Neural cell (in vitro differentiated cells): ENCODE results near the gene SH3YL1. TPM values are rescaled to one million over a fixed set of nuclear protein-coding genes. Genes with fewer than 3 reads are reported as not detected.

Source experiments
- H2AFZ ChIP-seq: fragments of 200-600, 300-800 bp; sonication (generic), shearing (Covaris generic); 2 replicates; pipeline ENCODE4 v1.6.0; 2014; ENCODE audit warnings: low read depth, mild to moderate bottlenecking, antibody characterized with exemption, low read length, moderate library complexity
- H3F3A ChIP-seq: fragments of 200-600 bp; shearing (Covaris generic); 2 replicates; pipeline ENCODE4 v1.6.1; 2016; ENCODE audit warnings: mild to moderate bottlenecking, moderate library complexity, mixed read lengths, antibody characterized with exemption, low read length; ENCODE audit not compliant: insufficient read depth, poor library complexity, severe bottlenecking
- H3K27ac ChIP-seq: fragments of 200-600, 300-800 bp; sonication (generic), shearing (Covaris generic); 2 replicates; pipeline ENCODE4 v1.5.1; 2014; ENCODE audit warnings: mild to moderate bottlenecking, low read length, moderate library complexity
- H3K27me3 ChIP-seq: fragments of 300-800, 200-600 bp; sonication (generic), shearing (Covaris generic); 2 replicates; pipeline ENCODE4 v1.6.0; 2014; ENCODE audit warnings: mild to moderate bottlenecking, low read depth, low read length, moderate library complexity; ENCODE audit not compliant: insufficient read depth
- H3K36me3 ChIP-seq: fragments of 300-800, 200-600 bp; sonication (generic), shearing (Covaris generic); 2 replicates; pipeline ENCODE4 v1.5.1; 2014; ENCODE audit warnings: mild to moderate bottlenecking, antibody characterized with exemption, low read length, moderate library complexity; ENCODE audit not compliant: insufficient read depth
- H3K4me2 ChIP-seq: fragments of 300-800, 200-600 bp; sonication (generic), shearing (Covaris generic); 2 replicates; pipeline ENCODE4 v1.6.0; 2014; ENCODE audit warnings: mild to moderate bottlenecking, low read length
- H3K4me3 ChIP-seq: fragments of 300-800, 200-600 bp; sonication (generic), shearing (Covaris generic); 2 replicates; pipeline ENCODE4 v1.5.1; 2014; ENCODE audit warnings: mild to moderate bottlenecking, low read length, moderate library complexity
- H3K79me2 ChIP-seq: fragments of 200-600 bp; shearing (Covaris generic); replicated peaks from 2 replicates; pipeline ENCODE4 v1.6.0; 2014; ENCODE audit warnings: mild to moderate bottlenecking, low read length, moderate library complexity; ENCODE audit not compliant: insufficient read depth
- H3K9ac ChIP-seq: fragments of 300-800, 200-600 bp; sonication (generic), shearing (Covaris generic); 2 replicates; pipeline ENCODE4 v1.6.1; 2016; ENCODE audit warnings: mild to moderate bottlenecking, low read length, mixed read lengths
- H3K9me2 ChIP-seq: fragments of 200-600 bp; shearing (Covaris generic); 2 replicates; pipeline ENCODE4 v1.6.1; 2016; ENCODE audit warnings: mild to moderate bottlenecking, low read length, mixed read lengths; ENCODE audit not compliant: insufficient read depth
- H3K9me3 ChIP-seq: fragments of 200-600, 300-800 bp; sonication (generic), shearing (Covaris generic); 2 replicates; pipeline ENCODE4 v1.6.1; 2016; ENCODE audit warnings: mild to moderate bottlenecking, mixed run types, low read length, moderate library complexity, mixed read lengths
- H4K20me1 ChIP-seq: fragments of 200-600 bp; shearing (Covaris generic); 2 replicates; pipeline ENCODE4 v1.6.1; 2016; ENCODE audit warnings: mild to moderate bottlenecking, mixed run types; ENCODE audit not compliant: insufficient read depth
- EP300 ChIP-seq: fragments of 450-650 bp; conservative IDR thresholded peaks from 2 replicates; pipeline ENCODE4 v1.6.1; 2014; ENCODE audit warnings: antibody characterized with exemption, mild to moderate bottlenecking, moderate library complexity; ENCODE audit not compliant: poor library complexity, severe bottlenecking
- EZH2 ChIP-seq: fragments of 200-600, 300-800 bp; shearing (Covaris generic), sonication (generic); IDR thresholded peaks from 2 replicates; pipeline ENCODE4 v1.6.1; 2014; ENCODE audit warnings: antibody characterized with exemption, low read length, borderline replicate concordance, mild to moderate bottlenecking; ENCODE audit not compliant: insufficient read depth, poor library complexity, severe bottlenecking
- MXI1 ChIP-seq: fragments of 450-650 bp; conservative IDR thresholded peaks from 2 replicates; pipeline ENCODE4 v1.6.1; 2014; ENCODE audit warnings: antibody characterized with exemption, mild to moderate bottlenecking; ENCODE audit not compliant: poor library complexity, severe bottlenecking
- POLR2AphosphoS5 ChIP-seq: IDR thresholded peaks from 2 replicates; pipeline ENCODE4 v1.6.1; 2012
- RAD21 ChIP-seq: fragments of 450-650 bp; conservative IDR thresholded peaks from 2 replicates; pipeline ENCODE4 v1.6.1; 2014; ENCODE audit warnings: antibody characterized with exemption, mild to moderate bottlenecking, moderate library complexity
- SMC3 ChIP-seq: fragments of 450-650 bp; conservative IDR thresholded peaks from 2 replicates; pipeline ENCODE4 v1.6.1; 2014; ENCODE audit warnings: antibody characterized with exemption, mild to moderate bottlenecking, moderate library complexity; ENCODE audit not compliant: poor library complexity
- TAF1 ChIP-seq: IDR thresholded peaks from 2 replicates; pipeline ENCODE4 v1.6.1; 2012; ENCODE audit warnings: low read depth
- polyA plus RNA-seq: library from polyadenylated mRNA; depleted of rRNA; stranded (reverse); fragments of >200 nt; gene quantifications from 2 replicates; pipeline ENCODE4 v1.2.3, GENCODE V29; 2014
- TF ChIP-seq, protein P1 (sequence below): fragments of 450-650 bp; IDR thresholded peaks from 2 replicates; pipeline ENCODE4 v1.5.1; 2014; ENCODE audit warnings: antibody characterized with exemption, mild to moderate bottlenecking, moderate library complexity; ENCODE audit not compliant: poor library complexity, severe bottlenecking
- TF ChIP-seq, protein P2 (sequence below): IDR thresholded peaks from 2 replicates; pipeline ENCODE4 v1.6.1; 2012; ENCODE audit warnings: borderline replicate concordance

The SH3YL1 gene
- polyA plus RNA-seq, 1 donor from 2014 or later = 70.6 TPM

DNA sequence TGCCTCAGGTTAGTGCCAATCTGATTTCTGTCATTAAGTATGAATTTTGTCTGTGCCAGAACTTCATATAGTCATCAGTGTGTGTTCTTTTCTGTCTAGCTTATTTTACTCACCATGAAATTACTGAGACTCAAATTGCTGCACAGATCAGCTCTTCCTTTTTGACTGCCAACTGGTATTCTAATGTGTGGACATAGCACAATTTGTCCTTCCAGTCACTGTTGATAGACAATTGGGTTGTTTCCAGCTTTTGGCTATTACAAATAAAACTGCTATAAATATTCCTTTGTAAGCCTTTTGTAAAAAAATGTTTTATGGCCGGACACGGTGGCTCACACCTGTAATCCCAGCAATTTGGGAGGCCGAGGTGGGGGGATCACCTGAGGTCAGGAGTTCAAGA lies 7.7 kb downstream of the SH3YL1 start:
- Histone ChIP-seq H2AFZ (no peak overlapping the region), H3K4me2 (no peak overlapping the region), H3K27ac (no peak overlapping the region), H4K20me1 (no peaks in the 10 kb centered on the region), H3K9me3 (peaks cover 9% of the 10 kb centered on the region), H3F3A (no peaks in the 10 kb centered on the region), H3K4me3 (no peak overlapping the region), H3K36me3 (no peaks in the 10 kb centered on the region), H3K9ac (no peak overlapping the region), H3K9me2 (no peaks in the 10 kb centered on the region), H3K27me3 (no peaks in the 10 kb centered on the region), H3K79me2 (no peaks in the 10 kb centered on the region)
- no peak for TF ChIP-seq EP300
- TF ChIP-seq, protein P1, sequence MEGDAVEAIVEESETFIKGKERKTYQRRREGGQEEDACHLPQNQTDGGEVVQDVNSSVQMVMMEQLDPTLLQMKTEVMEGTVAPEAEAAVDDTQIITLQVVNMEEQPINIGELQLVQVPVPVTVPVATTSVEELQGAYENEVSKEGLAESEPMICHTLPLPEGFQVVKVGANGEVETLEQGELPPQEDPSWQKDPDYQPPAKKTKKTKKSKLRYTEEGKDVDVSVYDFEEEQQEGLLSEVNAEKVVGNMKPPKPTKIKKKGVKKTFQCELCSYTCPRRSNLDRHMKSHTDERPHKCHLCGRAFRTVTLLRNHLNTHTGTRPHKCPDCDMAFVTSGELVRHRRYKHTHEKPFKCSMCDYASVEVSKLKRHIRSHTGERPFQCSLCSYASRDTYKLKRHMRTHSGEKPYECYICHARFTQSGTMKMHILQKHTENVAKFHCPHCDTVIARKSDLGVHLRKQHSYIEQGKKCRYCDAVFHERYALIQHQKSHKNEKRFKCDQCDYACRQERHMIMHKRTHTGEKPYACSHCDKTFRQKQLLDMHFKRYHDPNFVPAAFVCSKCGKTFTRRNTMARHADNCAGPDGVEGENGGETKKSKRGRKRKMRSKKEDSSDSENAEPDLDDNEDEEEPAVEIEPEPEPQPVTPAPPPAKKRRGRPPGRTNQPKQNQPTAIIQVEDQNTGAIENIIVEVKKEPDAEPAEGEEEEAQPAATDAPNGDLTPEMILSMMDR = no peak
- TF ChIP-seq MXI1 = no peak
- no peak for TF ChIP-seq RAD21
- no peak for TF ChIP-seq SMC3
- TF ChIP-seq, protein P2, sequence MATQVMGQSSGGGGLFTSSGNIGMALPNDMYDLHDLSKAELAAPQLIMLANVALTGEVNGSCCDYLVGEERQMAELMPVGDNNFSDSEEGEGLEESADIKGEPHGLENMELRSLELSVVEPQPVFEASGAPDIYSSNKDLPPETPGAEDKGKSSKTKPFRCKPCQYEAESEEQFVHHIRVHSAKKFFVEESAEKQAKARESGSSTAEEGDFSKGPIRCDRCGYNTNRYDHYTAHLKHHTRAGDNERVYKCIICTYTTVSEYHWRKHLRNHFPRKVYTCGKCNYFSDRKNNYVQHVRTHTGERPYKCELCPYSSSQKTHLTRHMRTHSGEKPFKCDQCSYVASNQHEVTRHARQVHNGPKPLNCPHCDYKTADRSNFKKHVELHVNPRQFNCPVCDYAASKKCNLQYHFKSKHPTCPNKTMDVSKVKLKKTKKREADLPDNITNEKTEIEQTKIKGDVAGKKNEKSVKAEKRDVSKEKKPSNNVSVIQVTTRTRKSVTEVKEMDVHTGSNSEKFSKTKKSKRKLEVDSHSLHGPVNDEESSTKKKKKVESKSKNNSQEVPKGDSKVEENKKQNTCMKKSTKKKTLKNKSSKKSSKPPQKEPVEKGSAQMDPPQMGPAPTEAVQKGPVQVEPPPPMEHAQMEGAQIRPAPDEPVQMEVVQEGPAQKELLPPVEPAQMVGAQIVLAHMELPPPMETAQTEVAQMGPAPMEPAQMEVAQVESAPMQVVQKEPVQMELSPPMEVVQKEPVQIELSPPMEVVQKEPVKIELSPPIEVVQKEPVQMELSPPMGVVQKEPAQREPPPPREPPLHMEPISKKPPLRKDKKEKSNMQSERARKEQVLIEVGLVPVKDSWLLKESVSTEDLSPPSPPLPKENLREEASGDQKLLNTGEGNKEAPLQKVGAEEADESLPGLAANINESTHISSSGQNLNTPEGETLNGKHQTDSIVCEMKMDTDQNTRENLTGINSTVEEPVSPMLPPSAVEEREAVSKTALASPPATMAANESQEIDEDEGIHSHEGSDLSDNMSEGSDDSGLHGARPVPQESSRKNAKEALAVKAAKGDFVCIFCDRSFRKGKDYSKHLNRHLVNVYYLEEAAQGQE = no peak
- TF ChIP-seq TAF1 = no peak
- no peak for TF ChIP-seq POLR2AphosphoS5
- no peak for TF ChIP-seq EZH2

DNA sequence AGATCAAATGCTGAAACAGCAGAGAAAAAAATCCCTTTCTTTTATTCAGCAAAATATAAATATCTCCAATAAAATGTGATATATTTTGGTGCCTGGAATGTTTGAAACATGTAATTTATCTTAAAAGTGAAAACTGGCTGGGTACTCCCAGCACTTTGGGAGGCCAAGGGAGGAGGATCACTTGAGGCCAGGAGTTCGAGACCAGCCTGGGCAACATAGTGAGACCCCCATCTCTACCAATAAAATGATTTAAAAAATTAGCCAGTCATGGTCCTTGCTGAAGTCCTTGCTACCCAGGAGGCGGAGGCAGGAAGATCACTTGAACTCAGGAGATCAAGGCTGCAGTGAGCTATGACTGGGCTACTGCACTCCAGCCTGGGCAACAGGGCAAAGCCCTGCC lies 8.6 kb downstream of the SH3YL1 start:
- Histone ChIP-seq H3K27ac (no peak overlapping the region), H3K9me3 (peaks cover 4% of the 10 kb centered on the region), H3K36me3 (no peaks in the 10 kb centered on the region), H2AFZ (no peak overlapping the region), H3K4me3 (no peak overlapping the region), H3K79me2 (no peaks in the 10 kb centered on the region), H3K4me2 (no peak overlapping the region), H3F3A (no peaks in the 10 kb centered on the region), H4K20me1 (no peaks in the 10 kb centered on the region), H3K9ac (no peak overlapping the region), H3K27me3 (no peaks in the 10 kb centered on the region), H3K9me2 (no peaks in the 10 kb centered on the region)
- TF ChIP-seq, protein P2 = no peak
